Gastrocnemius medialis (tissue), 4 donors: ENCODE measurements around the gene UNC45B.
A peak's percentile ranks its signal among the peaks of the same experiment; 100 is the strongest.

Experiments used
- POLR2A ChIP-seq, 2 donors: fragments of 450-650 bp; IDR thresholded peaks; one replicate each; pipeline ENCODE4 v1.6.1; 2017; ENCODE audit warnings: antibody characterized with exemption in 2 of 2, mild to moderate bottlenecking in 2 of 2, moderate library complexity in 2 of 2
- TF ChIP-seq, protein P1 (sequence below), 5 experiments: fragments of 450-650 bp in 3 of 5; fragments of 200-600 bp in 2 of 5; sonication (generic) in 2 of 5; IDR thresholded peaks in 4 of 5; conservative IDR thresholded peaks in 1 of 5; 1 replicate in 4 of 5; 2 replicates in 1 of 5; pipeline ENCODE4 v1.5.1; 2016 to 2019; ENCODE audit warnings: antibody characterized with exemption in 5 of 5, mild to moderate bottlenecking in 3 of 5, moderate library complexity in 3 of 5

DNA sequence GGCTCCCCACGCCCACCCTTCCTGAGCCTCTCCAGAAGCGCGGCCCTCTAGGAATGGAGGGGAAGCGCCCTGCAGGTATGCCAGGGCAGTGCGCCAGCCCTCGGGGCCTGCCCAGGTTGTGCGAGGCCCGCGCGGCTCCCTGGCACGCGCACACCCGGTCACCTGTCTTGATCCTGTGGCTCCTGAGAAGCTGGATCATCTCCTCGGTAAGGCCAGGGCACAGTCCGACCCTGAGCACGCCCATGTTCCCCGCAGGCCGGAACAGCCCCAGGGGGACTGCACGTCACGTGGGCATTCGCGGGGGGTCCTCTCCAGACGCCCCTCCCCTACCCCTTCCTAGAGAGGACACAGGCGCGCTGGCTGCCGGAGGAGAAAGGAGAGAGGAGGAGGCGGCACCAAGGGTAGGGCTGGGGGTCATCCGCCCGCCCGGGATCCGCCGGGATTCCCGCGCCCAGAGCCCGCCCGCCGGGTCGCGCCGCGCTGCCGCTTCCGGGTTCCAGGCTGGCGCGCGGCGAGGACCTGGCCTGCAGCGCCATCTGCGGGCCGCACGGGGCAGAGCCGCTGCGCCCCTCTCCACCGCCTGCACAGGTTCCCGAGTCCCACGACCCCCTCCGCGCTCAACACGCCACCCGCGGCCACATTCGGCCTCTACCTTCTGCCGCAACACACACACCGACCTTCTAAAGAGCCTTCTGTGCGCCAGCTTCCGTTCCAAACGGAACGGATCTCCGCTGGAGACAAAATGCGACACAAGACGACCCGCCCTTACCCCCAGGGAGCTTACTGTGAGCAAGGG is 28.0 kb upstream of the UNC45B start, which contains the start of gene RAD51D:
- TF ChIP-seq, protein P1, sequence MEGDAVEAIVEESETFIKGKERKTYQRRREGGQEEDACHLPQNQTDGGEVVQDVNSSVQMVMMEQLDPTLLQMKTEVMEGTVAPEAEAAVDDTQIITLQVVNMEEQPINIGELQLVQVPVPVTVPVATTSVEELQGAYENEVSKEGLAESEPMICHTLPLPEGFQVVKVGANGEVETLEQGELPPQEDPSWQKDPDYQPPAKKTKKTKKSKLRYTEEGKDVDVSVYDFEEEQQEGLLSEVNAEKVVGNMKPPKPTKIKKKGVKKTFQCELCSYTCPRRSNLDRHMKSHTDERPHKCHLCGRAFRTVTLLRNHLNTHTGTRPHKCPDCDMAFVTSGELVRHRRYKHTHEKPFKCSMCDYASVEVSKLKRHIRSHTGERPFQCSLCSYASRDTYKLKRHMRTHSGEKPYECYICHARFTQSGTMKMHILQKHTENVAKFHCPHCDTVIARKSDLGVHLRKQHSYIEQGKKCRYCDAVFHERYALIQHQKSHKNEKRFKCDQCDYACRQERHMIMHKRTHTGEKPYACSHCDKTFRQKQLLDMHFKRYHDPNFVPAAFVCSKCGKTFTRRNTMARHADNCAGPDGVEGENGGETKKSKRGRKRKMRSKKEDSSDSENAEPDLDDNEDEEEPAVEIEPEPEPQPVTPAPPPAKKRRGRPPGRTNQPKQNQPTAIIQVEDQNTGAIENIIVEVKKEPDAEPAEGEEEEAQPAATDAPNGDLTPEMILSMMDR (IDR thresholded peaks at IDR 0.05 in 4 of 5, conservative IDR thresholded peaks at IDR 0.05 in 1 of 5): peak; percentile 85 to 99 (median 96)
- no peak for TF ChIP-seq POLR2A (IDR thresholded peaks at IDR 0.05)
